HEK293T (cell line): ENCODE results near the gene ITPRIP.

ENCODE experiments used
- CTCF ChIA-PET: fragments of 350-600 bp; formaldehyde crosslinking; extraction: SDS; loops from one replicate; lab custom pipeline; 2021; ENCODE audit warnings: antibody characterized with exemption, inconsistent platforms; lab: Yijun Ruan, JAX
- POLR2A ChIA-PET: fragments of 350-600 bp; formaldehyde crosslinking; extraction: SDS; loops from one replicate; lab custom pipeline; 2020; ENCODE audit warnings: antibody characterized with exemption, inconsistent platforms; lab: Yijun Ruan, JAX
- DNase-seq: peaks from one replicate; pipeline ENCODE4 v3.0.0; 2012; ENCODE audit warnings: mixed read lengths; ENCODE audit errors: extremely low spot score
- ARNT ChIP-seq: fragments of 450-650 bp; IDR thresholded peaks from 2 replicates; pipeline ENCODE4 v1.6.1; 2017; ENCODE audit warnings: mild to moderate bottlenecking
- BHLHE40 ChIP-seq: fragments of 450-650 bp; IDR thresholded peaks from 2 replicates; pipeline ENCODE4 v1.6.1; 2016; ENCODE audit warnings: mild to moderate bottlenecking, moderate library complexity, borderline replicate concordance
- CTBP1 ChIP-seq: fragments of 450-650 bp; IDR thresholded peaks from 2 replicates; pipeline ENCODE4 v1.6.1; 2016; ENCODE audit warnings: borderline replicate concordance
- ELF4 ChIP-seq: fragments of 450-650 bp; IDR thresholded peaks from 2 replicates; pipeline ENCODE4 v1.6.1; 2017; ENCODE audit warnings: antibody characterized with exemption
- FOXA1 ChIP-seq: fragments of 450-650 bp; IDR thresholded peaks from 2 replicates; pipeline ENCODE4 v1.6.1; 2016; ENCODE audit warnings: mild to moderate bottlenecking
- FOXK2 ChIP-seq: fragments of 450-650 bp; IDR thresholded peaks from 2 replicates; pipeline ENCODE4 v1.6.1; 2016; ENCODE audit warnings: mild to moderate bottlenecking
- FOXM1 ChIP-seq: fragments of 450-650 bp; IDR thresholded peaks from 2 replicates; pipeline ENCODE4 v1.6.1; 2017; ENCODE audit warnings: mild to moderate bottlenecking, borderline replicate concordance
- HDGF ChIP-seq: fragments of 450-650 bp; IDR thresholded peaks from 2 replicates; pipeline ENCODE4 v1.6.1; 2017; ENCODE audit warnings: antibody characterized with exemption, borderline replicate concordance
- L3MBTL2 ChIP-seq: fragments of 450-650 bp; conservative IDR thresholded peaks from 2 replicates; pipeline ENCODE4 v1.6.1; 2016; ENCODE audit warnings: mild to moderate bottlenecking
- LEF1 ChIP-seq: fragments of 450-650 bp; IDR thresholded peaks from 2 replicates; pipeline ENCODE4 v1.6.1; 2017; ENCODE audit warnings: mild to moderate bottlenecking, borderline replicate concordance
- NFRKB ChIP-seq: fragments of 450-650 bp; IDR thresholded peaks from 2 replicates; pipeline ENCODE4 v1.6.1; 2016; ENCODE audit warnings: mild to moderate bottlenecking, moderate library complexity
- PKNOX1 ChIP-seq: fragments of 450-650 bp; IDR thresholded peaks from 2 replicates; pipeline ENCODE4 v1.6.1; 2016
- SP1 ChIP-seq: fragments of 450-650 bp; IDR thresholded peaks from 2 replicates; pipeline ENCODE4 v1.6.1; 2017
- SUZ12 ChIP-seq: fragments of 450-650 bp; IDR thresholded peaks from 2 replicates; pipeline ENCODE4 v1.6.1; 2016; ENCODE audit warnings: mild to moderate bottlenecking
- TARDBP ChIP-seq: fragments of 450-650 bp; IDR thresholded peaks from 2 replicates; pipeline ENCODE4 v1.6.1; 2016
- ZNF384 ChIP-seq: fragments of 450-650 bp; IDR thresholded peaks from 2 replicates; pipeline ENCODE4 v1.6.1; 2016

The ITPRIP gene

GRCh38 chr10:104325436-104326435 is 12.5 kb downstream of the ITPRIP start:
- DNase-seq: no peak
- TF ChIP-seq L3MBTL2: no peak
- TF ChIP-seq ELF4: no peak
- TF ChIP-seq SP1: no peak
- no peak for TF ChIP-seq TARDBP
- no peak for TF ChIP-seq ARNT
- TF ChIP-seq FOXA1: no peak
- no peak for TF ChIP-seq SUZ12
- TF ChIP-seq ZNF384: no peak
- no peak for TF ChIP-seq PKNOX1
- TF ChIP-seq FOXK2: no peak
- TF ChIP-seq HDGF: no peak
- TF ChIP-seq LEF1: no peak
- no peak for TF ChIP-seq CTBP1
- no peak for TF ChIP-seq BHLHE40
- no peak for TF ChIP-seq NFRKB
- TF ChIP-seq FOXM1: no peak
- ChIA-PET CTCF (no interaction called here), POLR2A (no interaction called here)

- TF ChIP-seq LEF1 (no peak), ARNT (no peak), PKNOX1 (no peak), FOXK2 (no peak), L3MBTL2 (no peak), SP1 (no peak), SUZ12 (no peak), TARDBP (no peak), BHLHE40 (no peak), FOXA1 (no peak), FOXM1 (no peak), HDGF (no peak)
- CTCF ChIA-PET: no interaction called here
- POLR2A ChIA-PET: no interaction called here
- DNase-seq: no peak
Measured at GRCh38 chr10:104324931-104325330, 13.3 kb downstream of the ITPRIP start.

GRCh38 chr10:104324221-104324686 is 14.0 kb downstream of the ITPRIP start:
- ChIA-PET CTCF (no interaction called here), POLR2A (no interaction called here)
- DNase-seq: no peak
- no peak for TF ChIP-seq TARDBP
- TF ChIP-seq NFRKB: no peak
- no peak for TF ChIP-seq LEF1
- TF ChIP-seq PKNOX1: no peak
- TF ChIP-seq FOXK2: no peak
- TF ChIP-seq SUZ12: no peak
- no peak for TF ChIP-seq SP1

- TF ChIP-seq BHLHE40: no peak
- TF ChIP-seq FOXM1: no peak
- no peak for TF ChIP-seq L3MBTL2
- no peak for TF ChIP-seq SP1
- CTCF ChIA-PET: no interaction called here
- no peak for DNase-seq
- POLR2A ChIA-PET: no interaction called here
Measured at GRCh38 chr10:104323760-104324201, 14.5 kb downstream of the ITPRIP start.

- POLR2A ChIA-PET: no interaction called here
- TF ChIP-seq LEF1 (no peak), SP1 (no peak), ELF4 (no peak), PKNOX1 (no peak), CTBP1 (no peak), L3MBTL2 (no peak), SUZ12 (no peak), FOXM1 (no peak), FOXA1 (no peak), ZNF384 (no peak), NFRKB (no peak), TARDBP (no peak), FOXK2 (no peak)
- CTCF ChIA-PET: interaction anchor here (1.1 kb wide), 1 partner anchor 30 kb away, joined by 3 read pairs; the partner anchor contains the start of gene CFAP58
- no peak for DNase-seq
Measured at GRCh38 chr10:104323085-104323484, 15.2 kb downstream of the ITPRIP start.
